HepG2 (cell line): ENCODE results near the gene PYGL. TPM values are rescaled to one million over a fixed set of nuclear protein-coding genes. Genes with fewer than 3 reads are reported as not detected.
A peak's percentile ranks its signal among the peaks of the same experiment; 100 is the strongest.

ENCODE experiments used
- ATAC-seq: fragments of 200-7000 bp; cut with Tn5 transposase; 3 replicates; pipeline ENCODE4 v1.9.1; 2020; ENCODE audit warnings: mild to moderate bottlenecking, moderate library complexity
- BruUV-seq: library from RNA; stranded (reverse); fragments of 400-500 nt; replicated peaks from 2 replicates; lab custom pipeline; 2021; lab: Mats Ljungman, UMichigan
- CTCF ChIA-PET: fragments of 300-600 bp; formaldehyde crosslinking; extraction: SDS; loops from one replicate; lab custom pipeline; 2021; ENCODE audit warnings: low total read pairs, inconsistent platforms, low intra/inter-chr PET ratio; lab: Yijun Ruan, JAX
- POLR2A ChIA-PET: fragments of 350-600 bp; sonication (Branson Sonifier 250); formaldehyde crosslinking; loops from one replicate; lab custom pipeline; 2020; ENCODE audit warnings: antibody characterized with exemption, inconsistent platforms; lab: Yijun Ruan, JAX
- DNase-seq: peaks from one replicate; pipeline ENCODE4 v3.0.0-alpha.2; 2015; ENCODE audit warnings: low spot score
- FAIRE-seq: peaks from 3 replicates; lab custom pipeline; 2011; peaks lifted over from hg19 to GRCh38; lab: Jason Lieb, UNC
- H2AFZ ChIP-seq: one replicate; pipeline ENCODE4 v1.6.1; 2011; ENCODE audit warnings: low read length, inconsistent platforms
- H3K27ac ChIP-seq: fragments of 300-600 bp; 3 replicates; pipeline ENCODE4 v1.8.0; 2011; ENCODE audit warnings: mixed run types, mild to moderate bottlenecking, mixed read lengths, low read length, inconsistent platforms; ENCODE audit not compliant: insufficient read depth; ENCODE audit errors: extremely low read length
- H3K27me3 ChIP-seq, 2 experiments: fragments of 200-600 bp in 1 of 2; 2 replicates in 1 of 2; 3 replicates in 1 of 2; pipeline versions ENCODE4 v1.6.0 to v1.8.0; 2011; ENCODE audit warnings: low read length in 2 of 2, mild to moderate bottlenecking in 2 of 2, moderate library complexity in 2 of 2, inconsistent platforms in 1 of 2; ENCODE audit not compliant: insufficient read depth in 2 of 2, control insufficient read depth in 1 of 2
- H3K36me3 ChIP-seq, 2 experiments: fragments of 200-600 bp in 1 of 2; replicated peaks in 1 of 2; 2 replicates in 1 of 2; 3 replicates in 1 of 2; pipeline versions ENCODE4 v1.5.1 to v1.8.0; 2011; ENCODE audit warnings: low read length in 2 of 2, inconsistent platforms in 1 of 2; ENCODE audit not compliant: insufficient read depth in 2 of 2, control insufficient read depth in 1 of 2
- H3K4me1 ChIP-seq: 2 replicates; pipeline ENCODE4 v1.5.1; 2012; ENCODE audit warnings: low read length, inconsistent platforms; ENCODE audit not compliant: insufficient read depth
- H3K4me2 ChIP-seq: 2 replicates; pipeline ENCODE4 v1.6.0; 2011; ENCODE audit warnings: low read depth, low read length, inconsistent platforms
- H3K4me3 ChIP-seq, 3 experiments: fragments of 200-600 bp in 1 of 3; sonication (generic), shearing (Covaris generic) in 1 of 3; replicated peaks in 1 of 3; 2 replicates each; pipeline ENCODE4 v1.5.1; 2011 to 2016; ENCODE audit warnings: low read length in 3 of 3, inconsistent platforms in 2 of 3, low read depth in 2 of 3, mild to moderate bottlenecking in 2 of 3, control low read depth in 1 of 3, mixed read lengths in 1 of 3; ENCODE audit not compliant: insufficient read depth in 1 of 3
- H3K79me2 ChIP-seq: one replicate; pipeline ENCODE4 v1.6.1; 2011; ENCODE audit warnings: low read length, inconsistent platforms; ENCODE audit not compliant: insufficient read depth
- H3K9ac ChIP-seq: 2 replicates; pipeline ENCODE4 v1.6.0; 2011; ENCODE audit warnings: mild to moderate bottlenecking, low read depth, low read length, inconsistent platforms; ENCODE audit not compliant: insufficient read depth
- H3K9me3 ChIP-seq: 2 replicates; pipeline ENCODE4 v1.5.1; 2012; ENCODE audit warnings: mild to moderate bottlenecking, low read length
- H4K20me1 ChIP-seq: 2 replicates; pipeline ENCODE4 v1.6.0; 2011; ENCODE audit warnings: inconsistent platforms, mild to moderate bottlenecking, low read length, moderate library complexity; ENCODE audit not compliant: insufficient read depth
- BCL6 ChIP-seq: IDR thresholded peaks from 2 replicates; pipeline ENCODE4 v1.6.1; 2016; ENCODE audit warnings: missing genetic modification reagents, missing compliant biosample characterization
- CBX2 ChIP-seq, 2 experiments: fragments of 200-600 bp in 1 of 2; sonication (generic); formaldehyde crosslinking in 1 of 2; IDR thresholded peaks; 2 replicates each; pipeline versions ENCODE4 v1.7.0 to v1.8.1; 2018 to 2022; ENCODE audit warnings: low read depth in 2 of 2, low read length in 1 of 2, mild to moderate bottlenecking in 1 of 2, missing genetic modification reagents in 1 of 2
- KLF12 ChIP-seq: sonication (generic); formaldehyde crosslinking; IDR thresholded peaks from 2 replicates; pipeline ENCODE4 v1.4.0; 2020; ENCODE audit warnings: missing genetic modification reagents, borderline replicate concordance
- RARA ChIP-seq: IDR thresholded peaks from 2 replicates; pipeline ENCODE4 v1.6.1; 2016; ENCODE audit warnings: missing genetic modification reagents, missing compliant biosample characterization
- WGBS: methylation state at CpG from one replicate; pipeline ENCODE4 v1.1.6; 2017; ENCODE audit warnings: low lambda C conversion rate; 5-methylcytosine and 5-hydroxymethylcytosine counted together
- in situ Hi-C: cut with HindIII; loops from 2 replicates; pipeline ENCODE4 v1.10.0; 2017; ENCODE audit warnings: low pct_unique_long_range_greater_than_20kb; ENCODE audit not compliant: extremely low pct_ligation_motif_present
- intact Hi-C: fragments of 100-400 bp; cut with micrococcal nuclease; formaldehyde crosslinking; loops from one replicate; pipeline ENCODE4 v1.10.0; 2022; ENCODE audit not compliant: unreplicated experiment
- polyA plus RNA-seq, 8 experiments: library from polyadenylated mRNA; depleted of rRNA in 3 of 8; stranded (reverse) in 7 of 8; unstranded in 1 of 8; fragments of >200 nt; fragmentation: Illumina TruSeq in 4 of 8; extraction: Trizol in 4 of 8; gene quantifications; 2 replicates each; pipeline versions ENCODE4 v1.2.1 to v1.2.3, GENCODE V29; 2011 to 2016; ENCODE audit warnings: low read depth in 4 of 8, missing spikeins in 1 of 8, mixed read lengths in 1 of 8; ENCODE audit not compliant: insufficient read depth in 1 of 8
- total RNA-seq, 5 experiments: library from RNA; depleted of rRNA; stranded (reverse); fragments of >200 nt; fragmentation: Illumina TruSeq; extraction: Trizol; gene quantifications; 2 replicates each; pipeline ENCODE4 v1.2.3, GENCODE V29; 2016; ENCODE audit warnings: low read depth in 1 of 5

The PYGL gene
- total and polyA plus RNA-seq, 2 of the 13 experiments (the other 11 are each of a cell fraction or from before 2014, with no cell fraction given), result 98.4 to 110 TPM

DNA sequence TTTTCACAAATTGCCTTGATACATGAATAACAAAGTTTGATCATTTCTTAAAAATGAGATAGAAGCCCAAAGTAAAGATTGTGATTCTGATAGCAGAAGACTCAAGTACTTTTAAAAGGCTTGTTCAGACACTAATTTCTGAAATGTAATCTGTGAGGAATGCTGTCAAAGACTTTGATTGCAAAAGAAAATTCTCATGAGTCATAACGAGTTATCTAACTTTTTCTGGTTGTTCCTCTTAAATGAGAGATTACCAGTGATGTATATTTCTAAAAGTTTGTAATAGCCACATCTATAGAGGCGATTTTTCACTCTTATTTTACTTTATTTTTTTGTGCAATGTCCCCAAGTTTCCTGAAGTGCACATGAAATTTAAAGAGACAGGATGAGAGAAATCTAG, 7.0 kb downstream of the PYGL start:
- ChIA-PET CTCF (no interaction called here), POLR2A (interaction anchor here (3.4 kb wide), 1 partner anchor 7 kb away, joined by 44 read pairs; the partner anchor contains the start of gene PYGL)
- H3K27me3 ChIP-seq, result no peaks in the 10 kb centered on the region
- peaks cover 6 to 27% of the 10 kb centered on the region in 2 experiments for H3K36me3 ChIP-seq
- no peak overlapping the region for H3K4me2 ChIP-seq
- peaks cover 81% of the 10 kb centered on the region for H3K4me1 ChIP-seq
- in situ Hi-C loops, result no loop called here
- peak overlapping the region; percentile 76 for H3K27ac ChIP-seq
- intact Hi-C loops, result loop anchor here (5.0 kb wide), 1 partner anchor 105 kb away; the partner anchor contains the start of gene NIN
- ATAC-seq, result no peak
- peaks cover 12% of the 10 kb centered on the region; the same call in 1 of the 2 replicates for H4K20me1 ChIP-seq
- no peak for DNase-seq
- H3K9me3 ChIP-seq, result no peaks in the 10 kb centered on the region
- H3K79me2 ChIP-seq, result peaks cover 29% of the 10 kb centered on the region
- no peak overlapping the region for H3K9ac ChIP-seq
- BruUV-seq, result no TSS peak
- no peak for FAIRE-seq
- H2AFZ ChIP-seq, result no peak overlapping the region
- WGBS, result 57% methylated on average over 2 of the region's 2 CpGs
- TF ChIP-seq CBX2 (IDR thresholded peaks at IDR 0.05; ENCODE audit: low read depth, low read length) (no peak), CBX2 (CRISPR knock-in tag; IDR thresholded peaks at IDR 0.05; ENCODE audit: low read depth) (no peak), BCL6 (peak; percentile 18; the same call in 1 of the 2 replicates)
- no peak overlapping the region for H3K4me3 ChIP-seq

DNA sequence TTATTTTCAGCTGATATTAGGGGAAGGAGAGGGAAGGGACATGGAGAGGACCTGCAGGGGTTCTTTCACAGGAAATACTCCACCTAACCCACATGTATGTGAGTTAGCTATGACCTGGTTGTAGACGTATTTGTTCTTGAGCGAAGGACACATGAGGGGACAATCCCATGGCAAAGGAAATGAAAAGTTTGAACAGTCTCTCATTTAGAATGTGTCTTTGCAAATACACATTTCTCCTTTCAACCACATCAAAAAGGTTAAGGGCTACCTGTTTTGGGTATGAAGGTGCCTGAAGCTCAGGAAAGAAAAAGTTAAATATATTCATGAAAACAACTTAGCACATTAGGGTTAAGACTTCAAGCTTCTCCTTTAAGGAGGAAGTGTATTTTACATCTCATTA, 7.4 kb downstream of the PYGL start:
- H3K4me3 ChIP-seq, result no peak overlapping the region
- 71% methylated on average over 2 of the region's 2 CpGs for WGBS
- H3K4me2 ChIP-seq, result no peak overlapping the region
- H3K9ac ChIP-seq, result no peak overlapping the region
- BruUV-seq, result no TSS peak
- in situ Hi-C loops, result no loop called here
- peak overlapping the region; percentile 76 for H3K27ac ChIP-seq
- no peak for DNase-seq
- peaks cover 28% of the 10 kb centered on the region for H3K79me2 ChIP-seq
- TF ChIP-seq KLF12 (CRISPR knock-in tag) (no peak), RARA (CRISPR knock-in tag) (peak; percentile 20; the same call in 1 of the 2 replicates)
- TF ChIP-seq, all 625 proteins: peak for 1
- no peaks in the 10 kb centered on the region for H3K27me3 ChIP-seq
- no peaks in the 10 kb centered on the region for H3K9me3 ChIP-seq
- H3K4me1 ChIP-seq, result peaks cover 80% of the 10 kb centered on the region
- intact Hi-C loops, result loop anchor here (5.0 kb wide), 1 partner anchor 105 kb away; the partner anchor contains the start of gene NIN
- FAIRE-seq, result no peak
- POLR2A ChIA-PET, result interaction anchor here (3.4 kb wide), 1 partner anchor 8 kb away, joined by 44 read pairs; the partner anchor contains the start of gene PYGL
- ATAC-seq, result no peak
- H4K20me1 ChIP-seq, result peaks cover 12% of the 10 kb centered on the region; the same call in 1 of the 2 replicates
- H3K36me3 ChIP-seq, result peaks cover 10 to 32% of the 10 kb centered on the region in 2 experiments
- H2AFZ ChIP-seq, result no peak overlapping the region
- CTCF ChIA-PET, result no interaction called here
